K562 (cell line): ENCODE measurements around the gene PRKD2. TPM values are rescaled to one million over a fixed set of nuclear protein-coding genes. Genes with fewer than 3 reads are reported as not detected.
A peak's percentile ranks its signal among the peaks of the same experiment; 100 is the strongest.

Experiments
- ATAC-seq: fragments of 200-7000 bp; cut with Tn5 transposase; 3 replicates; pipeline ENCODE4 v1.9.1; 2020; ENCODE audit warnings: moderate library complexity
- BruUV-seq: library from RNA; stranded (reverse); fragments of 400-500 nt; replicated peaks from 2 replicates; lab custom pipeline; 2021; lab: Mats Ljungman, UMichigan
- CTCF ChIA-PET: fragments of 300-600 bp; formaldehyde crosslinking; extraction: SDS; loops from one replicate; lab custom pipeline; 2021; ENCODE audit warnings: low intra/inter-chr PET ratio; lab: Yijun Ruan, JAX
- POLR2A ChIA-PET: fragments of 300-600, 350-650 bp; sonication (Branson Sonifier 250); formaldehyde crosslinking; extraction: SDS; loops from one replicate; lab custom pipeline; 2021; ENCODE audit warnings: antibody characterized with exemption, inconsistent platforms; lab: Yijun Ruan, JAX
- DNase-seq, 4 experiments: peaks; one replicate each; pipeline versions ENCODE4 v3.0.0 to v3.0.0-alpha.2; 2011 to 2018; ENCODE audit warnings: low spot score in 3 of 4, mixed read lengths in 3 of 4; ENCODE audit errors: extremely low read depth in 1 of 4
- FAIRE-seq: peaks from 2 replicates; lab custom pipeline; 2011; peaks lifted over from hg19 to GRCh38; lab: Jason Lieb, UNC
- H2AFZ ChIP-seq: 2 replicates; pipeline ENCODE4 v1.6.0; 2011; ENCODE audit warnings: low read depth, low read length, control low read depth, inconsistent platforms
- H3K27ac ChIP-seq: fragments of 200-600 bp; 3 replicates; pipeline ENCODE4 v1.8.0; 2011; ENCODE audit warnings: low read depth, mild to moderate bottlenecking, control low read depth, inconsistent platforms, low read length, moderate library complexity, mixed read lengths; ENCODE audit errors: extremely low read depth
- H3K27me3 ChIP-seq, 2 experiments: fragments of 300-600 bp in 1 of 2; 2 replicates in 1 of 2; 3 replicates in 1 of 2; pipeline versions ENCODE4 v1.6.0 to v1.8.0; 2011; ENCODE audit warnings: inconsistent platforms in 2 of 2, low read length in 2 of 2, mild to moderate bottlenecking in 1 of 2, mixed read lengths in 1 of 2, moderate library complexity in 1 of 2; ENCODE audit not compliant: control insufficient read depth in 2 of 2, insufficient read depth in 2 of 2
- H3K36me3 ChIP-seq: fragments of 300-600 bp; 3 replicates; pipeline ENCODE4 v1.8.0; 2011; ENCODE audit warnings: mild to moderate bottlenecking, low read length, inconsistent platforms; ENCODE audit not compliant: control insufficient read depth, insufficient read depth
- H3K4me1 ChIP-seq, 2 experiments: fragments of 200-600 bp in 1 of 2; replicated peaks in 1 of 2; 2 replicates in 1 of 2; 3 replicates in 1 of 2; pipeline versions ENCODE4 v1.5.1 to v1.8.0; 2011; ENCODE audit warnings: inconsistent platforms in 2 of 2, low read length in 2 of 2, mild to moderate bottlenecking in 1 of 2, mixed read lengths in 1 of 2, moderate library complexity in 1 of 2; ENCODE audit not compliant: control insufficient read depth in 2 of 2, insufficient read depth in 2 of 2
- H3K4me2 ChIP-seq: 2 replicates; pipeline ENCODE4 v1.6.1; 2011; ENCODE audit warnings: low read length, control low read depth, inconsistent platforms, mixed read lengths; ENCODE audit not compliant: insufficient read depth
- H3K4me3 ChIP-seq: fragments of 200-600 bp; sonication (generic), shearing (Covaris generic); 2 replicates; pipeline ENCODE4 v1.5.1; 2016; ENCODE audit warnings: control low read depth, inconsistent platforms
- H3K79me2 ChIP-seq: fragments of 200-600 bp; 3 replicates; pipeline ENCODE4 v1.8.0; 2011; ENCODE audit warnings: low read length, inconsistent platforms; ENCODE audit not compliant: control insufficient read depth, insufficient read depth
- H3K9ac ChIP-seq, 2 experiments: 2 replicates each; pipeline versions ENCODE4 v1.6.0 to v1.6.1; 2011; ENCODE audit warnings: low read depth in 2 of 2, low read length in 2 of 2, control low read depth in 1 of 2, inconsistent platforms in 1 of 2, mild to moderate bottlenecking in 1 of 2, mixed read lengths in 1 of 2; ENCODE audit not compliant: insufficient read depth in 1 of 2
- H3K9me1 ChIP-seq: one replicate; pipeline ENCODE4 v1.6.0; 2011; ENCODE audit warnings: inconsistent platforms, mild to moderate bottlenecking, low read length, moderate library complexity; ENCODE audit not compliant: control insufficient read depth, insufficient read depth
- H3K9me3 ChIP-seq: replicated peaks from 2 replicates; pipeline ENCODE4 v1.5.1; 2011; ENCODE audit warnings: low read depth, low read length, inconsistent platforms; ENCODE audit not compliant: control insufficient read depth, insufficient read depth
- H4K20me1 ChIP-seq: replicated peaks from 2 replicates; pipeline ENCODE4 v1.6.1; 2011; ENCODE audit warnings: low read length, inconsistent platforms, mixed read lengths; ENCODE audit not compliant: control insufficient read depth, insufficient read depth
- CTBP1 ChIP-seq: fragments of 450-650 bp; IDR thresholded peaks from 2 replicates; pipeline ENCODE4 v1.6.1; 2016; ENCODE audit warnings: borderline replicate concordance
- ESRRA ChIP-seq: fragments of 450-650 bp; IDR thresholded peaks from 2 replicates; pipeline ENCODE4 v1.6.1; 2014; ENCODE audit warnings: low read depth, mild to moderate bottlenecking, moderate library complexity, borderline replicate concordance
- OTX1 ChIP-seq: fragments of 450-650 bp; formaldehyde crosslinking; IDR thresholded peaks from 2 replicates; pipeline ENCODE4 v1.4.0; 2022; ENCODE audit warnings: mild to moderate bottlenecking
- POLR2B ChIP-seq: fragments of 450-650 bp; IDR thresholded peaks from 2 replicates; pipeline ENCODE4 v1.6.1; 2018; ENCODE audit warnings: low read depth; ENCODE audit not compliant: partially characterized antibody
- ZBTB33 ChIP-seq: sonication (generic); formaldehyde crosslinking; IDR thresholded peaks from 2 replicates; pipeline ENCODE4 v1.8.1; 2023; ENCODE audit warnings: mild to moderate bottlenecking, missing genetic modification reagents
- ZNF740 ChIP-seq, 3 experiments: fragments of 200-800 bp in 1 of 3; sonication (Bioruptor generic) in 1 of 3; sonication (generic) in 1 of 3; formaldehyde crosslinking in 1 of 3; IDR thresholded peaks; 2 replicates each; pipeline versions ENCODE4 v1.6.1 to v1.8.0; 2016 to 2022; ENCODE audit warnings: mild to moderate bottlenecking in 2 of 3, missing compliant biosample characterization in 2 of 3, missing genetic modification characterization in 2 of 3, missing genetic modification reagents in 1 of 3
- WGBS: fragments of 100-300 bp; shearing (Covaris generic); methylation state at CpG from one replicate; pipeline ENCODE4 v1.1.6; 2016; ENCODE audit warnings: low coverage, mixed read lengths; ENCODE audit not compliant: insufficient coverage; ENCODE audit errors: missing lambda C conversion rate; 5-methylcytosine and 5-hydroxymethylcytosine counted together
- in situ Hi-C: fragments of 300-500 bp; cut with MboI; formaldehyde crosslinking; loops from 4 replicates; pipeline ENCODE4 v1.15.0; 2018; ENCODE audit warnings: inconsistent platforms, mixed read lengths
- intact Hi-C: fragments of 100-400 bp; cut with micrococcal nuclease; formaldehyde crosslinking; loops from 2 replicates; pipeline ENCODE4 v1.14.2; 2022
- polyA plus RNA-seq, 8 experiments: library from polyadenylated mRNA; depleted of rRNA in 4 of 8; stranded (reverse) in 5 of 8; unstranded in 3 of 8; fragments of >200 nt; fragmentation: Nextera tagmentation in 2 of 8; fragmentation: Illumina TruSeq in 1 of 8; extraction: Ambion mirVana in 2 of 8; extraction: Trizol in 1 of 8; gene quantifications; 2 replicates each; pipeline versions ENCODE4 v1.2.1 to v1.2.3, GENCODE V29; 2011 to 2014; ENCODE audit warnings: inconsistent platforms in 1 of 8, missing spikeins in 1 of 8
- total RNA-seq, 7 experiments: library from RNA; depleted of rRNA in 6 of 7; stranded (reverse); fragments of >200 nt in 6 of 7; fragmentation: Illumina TruSeq in 2 of 7; extraction: Trizol in 2 of 7; gene quantifications; 2 replicates each; pipeline versions ENCODE4 v1.2.1 to v1.2.3, GENCODE V29; 2011 to 2021; ENCODE audit warnings: low replicate concordance in 1 of 7

PRKD2 gene
- total and polyA plus RNA-seq, 9 of the 15 experiments (the other 6 are each of a cell fraction or from before 2014, with no cell fraction given) = 1.8 to 60.0 (median 15.0) TPM

GRCh38 chr19:46626446-46626845, 90.5 kb downstream of the PRKD2 start:
- Histone ChIP-seq H3K4me2 (no peak overlapping the region), H2AFZ (no peak overlapping the region), H3K9ac (0 out of 4 replicates have a peak overlapping the region, but pooled peaks of 1 of the 2 experiments have one; percentile 7), H4K20me1 (no peaks in the 10 kb centered on the region), H3K27ac (no peak overlapping the region), H3K9me1 (no peaks in the 10 kb centered on the region), H3K4me1 (peaks cover 51 to 77% of the 10 kb centered on the region in 2 experiments), H3K36me3 (no peaks in the 10 kb centered on the region), H3K9me3 (no peaks in the 10 kb centered on the region), H3K4me3 (no peak overlapping the region), H3K79me2 (no peaks in the 10 kb centered on the region), H3K27me3 (no peaks in the 10 kb centered on the region)
- in situ Hi-C loops = no loop called here
- ChIA-PET POLR2A (interaction anchor here (0.9 kb wide), 1 partner anchor 19 kb away, joined by 3 read pairs; no protein-coding TSS in a partner anchor), CTCF (no interaction called here)
- TF ChIP-seq CTBP1 (no peak), POLR2B (no peak), ZNF740 (CRISPR knock-in tag; IDR thresholded peaks at IDR 0.05) (0 out of 2 replicates have a peak, but pooled peaks have one; percentile 21), ZNF740 (tag; IDR thresholded peaks at IDR 0.05) (no peak)
- no peak for DNase-seq
- WGBS = 83% methylated on average over 14 of the region's 14 CpGs
- intact Hi-C loops = no loop called here
- BruUV-seq = no TSS peak
- ATAC-seq = no peak
- FAIRE-seq = no peak

GRCh38 chr19:46625731-46626130, 91.2 kb downstream of the PRKD2 start:
- ChIA-PET CTCF (no interaction called here), POLR2A (interaction anchor here (0.6 to 0.7 kb wide), 2 partner anchors 72 to 90 kb away, joined by 3 read pairs; no protein-coding TSS in a partner anchor)
- H3K4me3 ChIP-seq = no peak overlapping the region
- H3K9ac ChIP-seq = peak overlapping the region in 1 of 2 experiments; percentile 70; a peak in 2 of 4 replicates
- peak overlapping the region; percentile 35; the same call in 2 of the 3 replicates for H3K27ac ChIP-seq
- no peaks in the 10 kb centered on the region for H4K20me1 ChIP-seq
- H3K9me1 ChIP-seq = no peaks in the 10 kb centered on the region
- no peaks in the 10 kb centered on the region for H3K9me3 ChIP-seq
- no peaks in the 10 kb centered on the region for H3K27me3 ChIP-seq
- no peak for DNase-seq
- no peaks in the 10 kb centered on the region for H3K36me3 ChIP-seq
- in situ Hi-C loops = no loop called here
- FAIRE-seq = no peak
- 72% methylated on average over 12 of the region's 12 CpGs for WGBS
- intact Hi-C loops = no loop called here
- TF ChIP-seq OTX1 (CRISPR knock-in tag) = no peak
- peak; percentile 72; the same call in 1 of the 2 replicates for TF ChIP-seq ZBTB33
- peak; percentile 45; the same call in 1 of the 2 replicates for TF ChIP-seq ESRRA
- H3K79me2 ChIP-seq = no peaks in the 10 kb centered on the region
- BruUV-seq = no TSS peak
- no peak for ATAC-seq
- H3K4me1 ChIP-seq = peaks cover 49 to 77% of the 10 kb centered on the region in 2 experiments
- H2AFZ ChIP-seq = peak overlapping the region; percentile 95
- no peak overlapping the region for H3K4me2 ChIP-seq
